KMS-11 (cell line): Measurements from ENCODE around the gene YIF1A.

Experiments
- H2AFZ ChIP-seq: fragments of 200-600 bp; sonication (generic); 2 replicates; pipeline ENCODE4 v1.6.1; 2016; ENCODE audit warnings: antibody characterized with exemption, mixed run types, low read depth
- H3K27ac ChIP-seq: fragments of 200-600 bp; sonication (generic); 2 replicates; pipeline ENCODE4 v1.6.1; 2016; ENCODE audit warnings: mild to moderate bottlenecking, mixed run types
- H3K27me3 ChIP-seq: fragments of 200-600 bp; sonication (generic); 2 replicates; pipeline ENCODE4 v1.6.1; 2017; ENCODE audit warnings: mild to moderate bottlenecking, low read depth, mixed run types, moderate library complexity; ENCODE audit not compliant: insufficient read depth
- H3K36me3 ChIP-seq: fragments of 200-600 bp; sonication (generic); 2 replicates; pipeline ENCODE4 v1.6.1; 2017; ENCODE audit warnings: mild to moderate bottlenecking, mixed run types; ENCODE audit not compliant: insufficient read depth
- H3K4me1 ChIP-seq: fragments of 200-600 bp; sonication (generic); 2 replicates; pipeline ENCODE4 v1.6.1; 2016; ENCODE audit warnings: mild to moderate bottlenecking, low read depth, mixed run types; ENCODE audit not compliant: poor library complexity, severe bottlenecking
- H3K4me2 ChIP-seq: fragments of 200-600 bp; sonication (generic); 2 replicates; pipeline ENCODE4 v1.7.0; 2016; ENCODE audit warnings: mild to moderate bottlenecking, mixed run types
- H3K4me3 ChIP-seq: fragments of 200-600 bp; sonication (generic); IDR thresholded peaks from 2 replicates; pipeline ENCODE4 v1.6.1; 2017; ENCODE audit warnings: low read depth, low read length, mixed read lengths; ENCODE audit not compliant: insufficient read depth
- H3K79me2 ChIP-seq: fragments of 200-600 bp; sonication (generic); 2 replicates; pipeline ENCODE4 v1.6.1; 2016; ENCODE audit warnings: low read depth, mixed run types; ENCODE audit not compliant: insufficient read depth
- H3K9ac ChIP-seq: fragments of 200-600 bp; sonication (generic); 2 replicates; pipeline ENCODE4 v1.6.1; 2016; ENCODE audit warnings: mild to moderate bottlenecking, mixed run types
- H4K20me1 ChIP-seq: fragments of 200-600 bp; sonication (generic); 2 replicates; pipeline ENCODE4 v1.6.1; 2016; ENCODE audit warnings: mild to moderate bottlenecking, mixed run types; ENCODE audit not compliant: insufficient read depth
- CTCF ChIP-seq: fragments of 200-600 bp; sonication (generic); conservative IDR thresholded peaks from 2 replicates; pipeline ENCODE4 v1.6.1; 2017; ENCODE audit warnings: low read depth, mild to moderate bottlenecking, antibody characterized with exemption, low read length, moderate library complexity, mixed read lengths

Gene YIF1A

GRCh38 chr11:66271816-66272215, 17.1 kb downstream of the YIF1A start:
- no peak overlapping the region for H3K4me2 ChIP-seq

DNA sequence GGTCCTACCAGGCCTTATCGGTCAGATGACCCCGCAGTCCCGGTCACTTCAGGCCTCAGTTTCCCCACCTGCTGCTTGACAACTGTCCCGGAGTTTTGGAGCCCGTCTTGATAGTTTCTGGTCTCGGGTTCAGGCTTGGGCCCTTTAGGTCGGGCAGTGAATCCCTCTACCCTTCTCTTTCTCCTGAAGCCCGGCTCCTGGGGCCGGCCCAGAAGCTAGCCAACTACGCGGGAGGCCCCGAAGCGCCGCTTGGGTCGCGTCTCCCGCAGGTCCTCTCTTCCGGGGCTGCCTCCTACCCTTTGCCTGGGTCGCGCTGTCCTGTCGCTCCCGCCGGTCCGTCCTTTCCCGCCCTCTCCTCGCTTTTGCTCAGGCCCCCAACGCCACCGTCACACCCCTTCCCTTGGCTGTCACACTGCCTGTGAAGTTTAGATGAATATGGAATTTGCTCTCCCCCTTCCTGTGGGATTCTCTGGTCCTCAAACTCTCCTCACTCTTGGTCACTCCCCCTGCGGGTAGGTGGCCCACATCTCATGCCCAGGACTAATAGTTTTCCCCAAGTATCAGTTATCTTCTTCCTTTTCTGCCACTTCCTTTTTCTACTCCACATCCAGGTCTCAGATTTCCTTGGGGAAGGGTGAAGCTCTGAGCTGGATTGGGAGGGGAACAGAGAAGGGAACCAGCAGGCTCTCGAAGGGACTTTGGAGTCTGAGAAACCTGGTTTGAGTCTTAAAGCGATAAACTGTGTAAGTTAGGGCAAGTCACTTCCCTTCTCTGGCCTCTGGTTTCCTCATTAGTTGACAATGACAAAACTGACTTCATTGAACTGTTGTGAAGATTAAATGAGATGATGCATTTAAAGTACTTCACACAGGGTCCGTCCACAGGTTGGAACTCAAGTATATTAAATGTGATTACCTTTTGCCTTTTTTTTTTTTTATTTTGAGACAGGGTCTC, 19.7 kb downstream of the YIF1A start:
- Histone ChIP-seq H3K4me1 (peaks cover 21% of the 10 kb centered on the region), H3K27ac (peak overlapping the region; percentile 40; the same call in 1 of the 2 replicates), H3K9ac (peak overlapping the region; percentile 51), H3K36me3 (0 out of 2 replicates have a peak, but pooled peaks cover 2% of the 10 kb centered on the region), H3K4me3 (peak overlapping the region; percentile 18), H2AFZ (peak overlapping the region; percentile 17; the same call in 1 of the 2 replicates), H3K79me2 (peaks cover 31% of the 10 kb centered on the region), H4K20me1 (no peaks in the 10 kb centered on the region), H3K4me2 (peak overlapping the region; percentile 36), H3K27me3 (no peaks in the 10 kb centered on the region)
- peak; percentile 14 for TF ChIP-seq CTCF

More at GRCh38 chr11:66271816-66272215, 17.1 kb downstream of the YIF1A start:
- Histone ChIP-seq H3K4me3 (no peak overlapping the region), H3K27ac (no peak overlapping the region), H3K4me1 (peaks cover 21% of the 10 kb centered on the region), H3K27me3 (no peaks in the 10 kb centered on the region), H3K9ac (no peak overlapping the region), H2AFZ (no peak overlapping the region), H3K36me3 (0 out of 2 replicates have a peak, but pooled peaks cover 2% of the 10 kb centered on the region), H4K20me1 (no peaks in the 10 kb centered on the region), H3K79me2 (peaks cover 31% of the 10 kb centered on the region)
- TF ChIP-seq CTCF: no peak

DNA sequence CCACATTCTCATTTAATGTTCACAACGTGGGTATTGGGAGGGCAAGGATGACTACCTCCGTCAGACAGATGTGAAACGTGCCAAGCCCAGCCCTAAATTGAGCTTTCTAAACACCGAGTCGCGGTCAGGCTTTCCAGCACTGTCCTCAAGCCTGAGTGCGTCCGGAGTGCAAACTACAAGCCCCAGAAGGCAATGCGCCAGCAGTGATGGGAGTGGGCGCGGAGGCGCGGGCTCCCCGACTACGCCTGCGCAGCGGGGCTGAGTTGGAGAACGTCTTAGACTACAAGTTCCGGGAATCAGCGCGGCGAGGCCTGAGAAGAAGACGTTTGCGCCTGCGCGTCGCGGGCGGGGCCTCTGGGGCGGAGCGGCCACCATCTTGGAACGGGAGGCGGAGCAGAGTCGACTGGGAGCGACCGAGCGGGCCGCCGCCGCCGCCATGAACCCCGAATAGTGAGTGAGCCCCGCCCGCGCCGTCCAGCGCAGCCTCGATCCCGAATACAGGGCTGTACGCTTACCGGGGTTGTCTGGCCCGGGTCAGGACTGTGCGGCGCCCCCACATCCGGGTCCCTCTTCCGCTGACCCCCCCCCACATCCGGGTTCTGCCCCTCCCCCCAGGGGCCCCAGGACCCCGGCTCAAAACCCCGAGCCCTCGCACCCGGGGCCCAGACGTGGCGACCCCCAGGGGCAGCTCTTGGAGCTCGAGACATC, 20.5 kb downstream of the YIF1A start, which contains the start of gene RAB1B:
TSS of gene RAB1B (plus strand) at position 396 of the 708 bp plus-strand sequence. CDS start at position 437, 41 bp downstream.
- H3K79me2 ChIP-seq: peaks cover 31% of the 10 kb centered on the region
- TF ChIP-seq CTCF: no peak
- no peaks in the 10 kb centered on the region for H3K27me3 ChIP-seq
- H3K4me2 ChIP-seq: peak within 1 kb of the TSS; percentile 69
- H2AFZ ChIP-seq: peak within 1 kb of the TSS; percentile 58; the same call in 1 of the 2 replicates
- peak within 1 kb of the TSS; percentile 18 for H3K4me3 ChIP-seq
- peaks cover 21% of the 10 kb centered on the region for H3K4me1 ChIP-seq
- H3K36me3 ChIP-seq: 0 out of 2 replicates have a peak, but pooled peaks cover 1% of the 10 kb centered on the region
- H3K27ac ChIP-seq: peak within 1 kb of the TSS; percentile 68
- H4K20me1 ChIP-seq: no peaks in the 10 kb centered on the region
- peak within 1 kb of the TSS; percentile 51 for H3K9ac ChIP-seq
